Measurements from ENCODE around the gene PHACTR4.
"Not testable (repeated sequence)": the region's sequence is repeated elsewhere in the genome, so short reads cannot be mapped to it uniquely, and the experiment has no call there.

PHACTR4 gene

DNA sequence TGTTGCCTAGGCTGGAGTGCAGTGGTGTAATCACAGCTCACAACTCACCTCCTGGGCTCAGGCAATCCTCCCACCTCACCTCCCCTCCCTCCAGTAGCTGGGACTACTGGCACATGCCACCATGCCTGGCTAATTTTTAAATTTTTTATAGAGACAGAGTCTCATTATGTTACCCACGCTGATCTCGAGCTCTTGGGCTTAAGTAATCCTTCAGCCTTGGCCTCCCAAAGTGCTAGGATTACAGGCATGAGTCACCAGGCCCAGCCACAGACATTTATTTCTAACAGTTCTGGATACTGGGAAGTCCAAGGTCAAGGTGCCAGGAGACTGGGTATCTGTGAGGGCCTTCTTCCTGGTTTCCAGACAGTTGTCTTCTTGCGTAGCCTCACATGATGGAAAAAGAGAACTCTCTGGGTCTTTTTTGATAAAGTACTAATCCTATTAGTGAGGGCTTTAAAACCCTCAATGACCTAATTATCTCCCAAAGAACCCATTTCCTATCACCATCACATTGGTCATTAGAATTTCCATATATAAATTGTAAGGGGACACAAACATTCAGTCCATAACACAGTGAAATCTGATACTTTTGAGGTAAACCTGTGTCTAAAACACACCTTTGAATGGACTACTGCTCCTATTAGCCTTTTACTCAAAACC is 67.9 kb downstream of the PHACTR4 start:
- peak in 2 of 14 donors; percentile 10 to 11 for DNase-seq

DNA sequence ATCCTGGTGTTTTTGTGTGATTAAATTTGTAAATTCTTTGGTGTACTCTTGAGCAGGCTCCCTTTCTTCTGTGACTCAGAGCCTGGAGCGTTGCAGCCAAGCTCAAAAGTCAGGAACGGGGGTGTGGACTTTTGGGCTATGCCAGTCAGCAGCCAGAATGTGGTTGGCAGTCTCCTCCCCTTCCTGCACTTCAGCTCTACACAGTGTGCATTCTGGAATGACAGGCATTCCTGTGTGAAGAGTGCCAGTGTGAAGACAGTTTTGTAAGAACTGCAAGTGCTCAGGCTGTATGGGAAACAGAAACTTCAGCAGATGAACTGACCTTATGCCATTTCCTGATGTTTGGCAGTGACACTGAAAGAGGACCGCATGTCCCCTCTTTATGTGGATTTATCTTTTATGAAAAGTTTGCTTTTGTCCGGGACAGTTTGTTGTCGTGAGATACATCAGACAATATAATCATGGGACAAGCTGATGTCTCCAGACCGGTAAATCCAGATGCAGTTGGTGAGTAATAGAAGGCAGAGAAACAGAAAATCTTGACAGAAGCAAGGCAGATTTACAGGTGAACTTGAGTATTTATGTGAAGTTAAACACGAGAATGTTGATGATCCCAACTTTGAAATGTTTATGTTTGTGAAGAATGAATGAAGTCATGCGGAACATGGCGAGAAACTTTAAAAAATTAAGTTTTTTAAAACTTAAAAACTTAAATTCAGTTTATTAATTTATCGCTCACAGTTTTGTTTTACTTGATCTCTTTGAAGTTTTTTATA is 68.6 kb downstream of the PHACTR4 start:
- DNase-seq: peak in 11 of 14 donors; percentile 1 to 70 (median 15)

GRCh38 chr1:28439320-28439719 is 69.8 kb downstream of the PHACTR4 start:
- DNase-seq: no peak

DNA sequence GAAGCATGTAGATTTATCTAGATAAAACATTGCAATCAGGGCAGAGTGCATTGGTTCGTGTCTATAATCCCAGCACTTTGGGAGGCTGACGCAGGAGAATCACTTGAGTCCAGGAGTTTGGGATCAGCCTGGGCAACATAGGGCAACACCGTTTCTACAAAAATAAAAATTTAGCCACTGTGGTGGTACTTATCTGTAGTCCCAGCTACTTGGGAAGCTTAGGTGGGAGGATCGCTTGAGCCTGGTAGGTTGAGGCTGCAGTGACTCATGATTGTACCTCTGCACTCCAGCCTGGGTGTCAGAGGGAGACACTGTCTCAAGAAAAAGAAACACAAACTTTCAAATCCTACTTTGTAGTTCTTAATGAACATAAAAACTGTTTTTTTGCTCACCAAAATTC is 72.1 kb downstream of the PHACTR4 start:
- DNase-seq: no peak

DNA sequence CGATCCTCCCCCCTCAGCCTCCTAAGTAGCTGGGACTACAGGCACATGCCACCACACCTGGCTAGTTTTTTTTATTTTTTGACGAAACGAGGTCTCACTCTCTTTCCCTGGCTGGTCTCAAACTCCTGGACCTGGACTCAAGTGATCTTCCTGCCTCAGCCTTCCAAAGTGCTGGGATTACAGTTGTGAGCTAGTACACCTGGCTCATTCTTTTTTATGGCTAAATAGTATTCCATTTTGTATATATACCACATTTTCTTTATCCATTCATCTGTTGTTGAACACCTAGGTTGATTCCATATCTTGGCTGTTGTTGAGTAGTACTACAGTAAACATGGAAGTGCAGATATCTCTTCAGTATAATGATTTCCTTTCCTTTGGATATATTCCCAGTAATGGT is 74.0 kb downstream of the PHACTR4 start:
- no peak for DNase-seq

DNA sequence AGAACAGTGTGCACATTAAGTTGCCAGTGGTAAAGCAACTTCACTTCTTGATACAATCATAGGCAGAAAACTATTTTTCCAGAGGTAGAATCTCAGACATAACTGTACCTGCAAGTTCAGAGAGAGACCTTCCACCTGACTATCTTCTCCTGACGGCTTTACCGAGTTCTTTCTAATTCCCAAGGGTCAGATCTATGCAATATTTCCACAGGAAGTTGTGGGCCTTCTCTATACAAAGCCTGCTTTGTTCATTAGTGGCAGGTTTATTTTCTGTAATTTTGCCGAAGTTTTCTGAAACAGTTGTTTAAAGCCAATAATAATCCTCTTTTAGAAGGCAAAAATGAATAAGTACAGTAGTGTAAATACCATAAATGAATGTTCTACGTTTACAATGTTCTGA is 78.1 kb downstream of the PHACTR4 start:
- no peak for DNase-seq

DNA sequence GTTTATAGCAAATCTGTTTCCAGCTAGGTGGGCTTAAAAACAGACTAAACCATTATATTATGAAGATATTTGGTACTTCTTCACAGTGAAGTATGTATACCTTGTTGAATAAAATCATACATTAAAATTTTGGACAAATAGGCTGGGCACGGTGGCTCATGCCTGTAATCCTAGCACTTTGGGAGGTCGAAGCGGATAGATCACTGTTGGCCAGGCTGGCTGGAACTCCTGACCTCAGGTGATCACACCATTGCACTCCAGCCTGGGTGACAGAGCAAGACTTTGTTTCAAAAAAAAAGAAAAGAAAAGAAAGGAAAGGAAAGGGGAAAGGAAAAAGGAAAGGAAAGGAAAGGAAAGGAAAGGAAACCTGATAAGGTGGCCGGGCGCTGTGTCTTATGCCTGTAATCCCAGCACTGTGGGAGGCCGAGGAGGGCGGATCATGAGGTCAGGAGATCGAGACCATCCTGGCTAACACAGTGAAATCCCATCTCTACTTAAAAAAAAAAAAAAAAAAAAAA is 78.6 kb downstream of the PHACTR4 start:
- not testable (repeated sequence) for DNase-seq

DNA sequence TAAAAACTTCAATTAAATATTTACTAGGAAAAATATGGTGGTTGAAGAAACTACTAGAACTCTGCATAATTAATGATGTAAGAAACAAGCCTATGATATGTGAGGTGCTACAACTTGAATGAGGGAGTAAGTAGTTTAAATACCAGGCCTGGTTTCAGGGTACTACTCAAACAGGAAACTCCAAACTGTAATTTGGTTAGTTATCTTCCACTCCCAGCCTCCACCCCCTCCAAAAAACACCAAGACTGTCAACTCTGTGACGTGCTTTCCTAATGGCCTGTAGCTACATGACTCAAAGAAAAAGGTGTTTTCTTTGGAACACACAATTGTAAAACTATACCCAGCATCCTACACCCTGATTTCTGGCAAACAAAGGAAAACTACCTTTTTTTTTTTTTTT is 80.4 kb downstream of the PHACTR4 start:
- DNase-seq: no peak

GRCh38 chr1:28450561-28450960 is 81.0 kb downstream of the PHACTR4 start:
- no peak for DNase-seq

DNA sequence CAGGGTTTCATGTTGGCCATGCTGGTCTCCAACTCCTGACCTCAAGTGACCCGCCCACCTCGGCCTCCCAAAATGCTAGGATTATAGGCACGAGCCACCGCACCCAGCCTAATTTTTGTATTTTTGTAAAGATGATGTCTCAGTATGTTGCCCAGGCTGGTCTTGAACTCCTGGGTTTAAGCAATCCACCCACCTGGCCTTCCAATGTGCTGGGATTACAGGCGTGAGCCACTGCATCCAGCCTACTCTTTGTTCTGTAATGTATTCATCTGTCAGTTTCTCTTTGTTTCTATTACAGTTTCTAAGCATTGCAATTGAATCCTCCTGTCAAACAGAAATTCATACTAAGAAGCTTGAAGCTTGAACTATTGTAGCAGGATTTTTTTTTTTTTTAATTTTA is 81.5 kb downstream of the PHACTR4 start:
- DNase-seq: no peak

DNA sequence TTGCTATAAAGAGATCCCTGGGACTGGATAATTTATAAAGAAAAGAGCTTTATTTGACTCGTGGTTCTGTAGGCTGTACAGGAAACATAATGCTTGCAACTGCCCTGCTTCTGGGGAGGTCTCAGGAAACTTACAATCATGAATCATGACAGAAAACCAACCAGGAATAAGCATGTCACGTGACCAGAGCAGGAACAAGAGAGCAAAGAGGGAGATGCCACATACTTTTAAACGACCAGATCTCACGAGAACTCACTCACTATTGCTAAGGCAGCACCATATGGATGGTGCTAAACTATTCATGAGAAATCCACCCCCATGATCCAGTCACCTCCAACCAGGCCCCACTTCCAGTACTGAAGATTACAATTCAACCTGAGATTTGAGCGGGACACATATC is 86.5 kb downstream of the PHACTR4 start:
- DNase-seq: no peak

- DNase-seq: no peak
Measured at GRCh38 chr1:28457678-28458077, 88.1 kb downstream of the PHACTR4 start.

DNA sequence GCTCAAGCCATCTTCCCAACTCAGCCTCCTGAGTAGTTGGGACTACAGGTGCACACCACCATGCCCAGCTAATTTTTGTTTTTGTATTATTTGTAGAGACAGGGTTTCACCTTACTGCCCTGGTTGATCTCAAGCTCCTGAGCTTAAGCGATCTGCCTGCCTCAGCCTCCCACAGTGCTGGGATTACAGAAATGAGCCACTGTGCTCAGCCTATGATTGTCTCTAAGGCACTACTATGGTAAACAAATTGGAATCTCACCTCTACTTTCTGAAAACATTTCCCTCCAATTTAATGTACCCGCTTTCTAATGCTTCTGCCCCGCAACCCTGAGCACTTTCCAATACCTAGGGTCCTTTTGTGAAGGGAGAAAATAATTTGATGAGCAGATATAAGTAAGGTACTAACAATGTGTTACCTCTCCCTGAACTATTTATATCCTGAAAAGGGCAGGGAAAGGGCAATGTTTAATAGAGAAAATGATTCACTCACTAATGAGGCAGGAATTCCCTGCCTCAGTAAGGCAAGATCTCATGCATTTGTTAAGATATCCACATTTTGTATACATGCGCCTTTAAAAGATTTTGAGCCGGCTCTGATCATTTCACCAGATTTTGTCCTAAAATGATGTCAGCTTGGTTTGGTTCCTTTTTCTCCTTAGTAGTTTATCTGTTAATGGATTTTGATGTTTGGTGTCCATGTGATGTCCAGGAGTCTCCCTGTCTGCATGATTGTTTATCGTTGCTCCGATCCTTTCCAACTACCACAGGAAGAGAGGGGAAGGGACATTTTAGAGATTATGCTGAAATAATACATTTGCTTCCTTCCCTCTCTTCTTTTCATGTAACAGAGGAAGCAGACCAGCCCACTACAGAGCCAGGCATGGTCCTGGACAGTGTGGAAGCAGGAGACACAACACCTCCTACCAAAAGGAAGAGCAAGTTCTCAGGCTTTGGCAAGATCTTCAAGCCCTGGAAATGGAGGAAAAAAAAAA is 89.0 kb downstream of the PHACTR4 start:
- DNase-seq: no peak

GRCh38 chr1:28466226-28466778 is 96.8 kb downstream of the PHACTR4 start:
- no peak for DNase-seq

- DNase-seq: no peak
Measured at GRCh38 chr1:28470146-28470545, 100.6 kb downstream of the PHACTR4 start.

- DNase-seq: not testable (repeated sequence)
Measured at GRCh38 chr1:28479497-28479896, 110.0 kb downstream of the PHACTR4 start.

GRCh38 chr1:28480308-28480707 is 110.8 kb downstream of the PHACTR4 start:
- DNase-seq: no peak

- no peak for DNase-seq
Measured at GRCh38 chr1:28482138-28482537, 112.6 kb downstream of the PHACTR4 start.

DNA sequence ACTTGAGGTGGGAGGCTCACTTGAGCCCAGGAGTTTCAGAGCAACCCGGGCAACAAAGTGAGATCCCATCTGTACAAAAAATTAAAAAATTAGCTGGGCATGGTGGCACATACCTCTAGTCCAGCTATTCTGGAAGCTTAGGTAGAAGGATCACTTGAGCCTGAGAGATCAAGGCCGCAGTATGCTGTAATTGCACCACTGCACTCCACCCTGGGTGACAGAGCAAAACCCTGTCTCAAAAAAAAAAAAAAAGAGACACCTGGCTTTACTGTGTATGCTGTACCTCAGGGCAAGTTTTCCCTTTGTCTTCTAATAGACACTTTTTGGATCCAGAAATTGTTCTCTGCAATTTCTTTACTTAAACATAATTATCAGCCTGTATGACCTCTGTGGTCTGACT is 113.2 kb downstream of the PHACTR4 start:
- no peak for DNase-seq

DNA sequence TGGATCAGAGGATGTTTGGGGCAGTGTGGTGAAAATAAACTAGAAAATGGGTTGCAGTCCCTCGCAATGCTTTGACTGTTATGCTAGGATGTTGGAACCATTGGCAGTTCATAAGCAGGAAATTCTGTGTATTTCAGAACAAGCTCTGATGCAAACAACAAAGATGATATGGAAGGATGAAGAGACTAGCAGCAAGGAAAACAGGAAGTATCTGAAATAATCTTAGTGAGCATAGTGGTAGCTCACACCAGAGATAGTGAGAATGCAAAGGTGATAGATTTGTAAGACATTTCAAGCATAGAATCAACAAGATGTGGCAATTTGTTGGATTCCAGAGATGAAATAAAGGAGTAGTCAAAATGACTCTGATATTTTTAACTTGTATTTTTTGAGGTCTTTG is 125.2 kb downstream of the PHACTR4 start:
- no peak for DNase-seq

GRCh38 chr1:28499553-28499952 is 130.0 kb downstream of the PHACTR4 start:
- DNase-seq: no peak

- no peak for DNase-seq
Measured at GRCh38 chr1:28501925-28502324, 132.4 kb downstream of the PHACTR4 start.
